B cell (primary cell): ENCODE results near the gene ZNF165. TPM values are rescaled to one million over a fixed set of nuclear protein-coding genes. Genes with fewer than 3 reads are reported as not detected.

Experiments
- ATAC-seq: fragments of 200-7000 bp; cut with Tn5 transposase; one replicate; pipeline ENCODE4 v1.10.0; 2021; ENCODE audit warnings: low read depth, mild to moderate bottlenecking, moderate number of reproducible peaks, moderate library complexity
- CTCF ChIA-PET: fragments of 350-600 bp; sonication (Branson Sonifier 250); formaldehyde crosslinking; loops from one replicate; lab custom pipeline; 2021; ENCODE audit warnings: antibody characterized with exemption, inconsistent platforms; lab: Charles Lee
- POLR2A ChIA-PET: fragments of 350-600 bp; sonication (Branson Sonifier 250); formaldehyde crosslinking; loops from one replicate; lab custom pipeline; 2021; ENCODE audit warnings: antibody characterized with exemption; lab: Charles Lee
- DNase-seq: peaks from one replicate; pipeline ENCODE4 v3.0.0; 2013
- H2AFZ ChIP-seq: 2 replicates; pipeline ENCODE4 v1.6.1; 2012; ENCODE audit warnings: mild to moderate bottlenecking, low read depth, low read length; ENCODE audit not compliant: insufficient read depth, poor library complexity, severe bottlenecking
- H3K27ac ChIP-seq, 2 donors: 1 replicate in 1 of 2; 2 replicates in 1 of 2; pipeline ENCODE4 v1.5.1; 2012 to 2013; ENCODE audit warnings: low read length in 2 of 2, mild to moderate bottlenecking in 2 of 2, moderate library complexity in 1 of 2
- H3K27me3 ChIP-seq, 4 experiments: fragments of 200-600 bp in 1 of 4; sonication (generic) in 1 of 4; replicated peaks in 1 of 4; 1 replicate in 2 of 4; 2 replicates in 2 of 4; pipeline versions ENCODE4 v1.6.1 to v1.7.0; 2013 to 2016; ENCODE audit warnings: low read length in 3 of 4, mild to moderate bottlenecking in 2 of 4, mixed read lengths in 1 of 4, moderate library complexity in 1 of 4; ENCODE audit not compliant: insufficient read depth in 4 of 4, control insufficient read depth in 3 of 4; ENCODE audit errors: control extremely low read depth in 1 of 4
- H3K36me3 ChIP-seq, 2 experiments: replicated peaks in 1 of 2; 1 replicate in 1 of 2; 2 replicates in 1 of 2; pipeline versions ENCODE4 v1.6.1 to v1.7.1; 2013; ENCODE audit warnings: low read length in 1 of 2; ENCODE audit not compliant: insufficient read depth in 2 of 2, control insufficient read depth in 1 of 2; ENCODE audit errors: control extremely low read depth in 1 of 2, extremely low read depth in 1 of 2
- H3K4me1 ChIP-seq, 2 donors: fragments of 200-600 bp in 1 of 2; sonication (generic) in 1 of 2; 1 replicate in 1 of 2; 2 replicates in 1 of 2; pipeline versions ENCODE4 v1.5.1 to v1.6.1; 2013 to 2017; ENCODE audit warnings: low read length in 2 of 2; ENCODE audit not compliant: control insufficient read depth in 2 of 2, insufficient read depth in 2 of 2
- H3K4me2 ChIP-seq: replicated peaks from 2 replicates; pipeline ENCODE3; 2012; ENCODE audit warnings: mild to moderate bottlenecking, low read depth, low read length; ENCODE audit not compliant: poor library complexity, severe bottlenecking
- H3K4me3 ChIP-seq, 5 experiments: fragments of 200-600 bp in 1 of 5; sonication (generic) in 1 of 5; 1 replicate in 3 of 5; 2 replicates in 2 of 5; pipeline versions ENCODE4 v1.5.1 to v1.7.0; 2011 to 2016; ENCODE audit warnings: low read length in 4 of 5, mild to moderate bottlenecking in 4 of 5, low read depth in 2 of 5, control low read depth in 1 of 5, moderate library complexity in 1 of 5; ENCODE audit not compliant: insufficient read depth in 1 of 5; ENCODE audit errors: control extremely low read depth in 1 of 5, extremely low read depth in 1 of 5
- H3K79me2 ChIP-seq: fragments of 200-600 bp; sonication (generic); one replicate; pipeline ENCODE4 v1.6.0; 2016; ENCODE audit warnings: low read length; ENCODE audit not compliant: control insufficient read depth, insufficient read depth
- H3K9ac ChIP-seq: fragments of 200-600 bp; sonication (generic); 2 replicates; pipeline ENCODE4 v1.6.1; 2017; ENCODE audit warnings: mild to moderate bottlenecking, low read length, moderate library complexity
- H3K9me3 ChIP-seq, 3 donors: one replicate each; pipeline versions ENCODE4 v1.6.1 to v1.7.1; 2013; ENCODE audit warnings: low read length in 2 of 3; ENCODE audit not compliant: control insufficient read depth in 2 of 3, insufficient read depth in 1 of 3; ENCODE audit errors: control extremely low read depth in 1 of 3
- H4K20me1 ChIP-seq: 2 replicates; pipeline ENCODE4 v1.6.0; 2012; ENCODE audit warnings: mild to moderate bottlenecking, low read length; ENCODE audit not compliant: insufficient read depth, control insufficient read depth, poor library complexity, severe bottlenecking
- H3K27ac Mint-ChIP-seq: one replicate; pipeline ENCODE4 v1.8.0; 2021; ENCODE audit warnings: mixed read lengths
- H3K27me3 Mint-ChIP-seq: one replicate; pipeline ENCODE4 v1.8.0; 2021; ENCODE audit warnings: mixed read lengths
- H3K4me1 Mint-ChIP-seq: one replicate; pipeline ENCODE4 v1.8.0; 2021; ENCODE audit warnings: mixed read lengths
- H3K4me3 Mint-ChIP-seq: one replicate; pipeline ENCODE4 v1.8.0; 2021; ENCODE audit warnings: mixed read lengths
- H3K9me3 Mint-ChIP-seq: one replicate; pipeline ENCODE4 v1.8.0; 2022; ENCODE audit warnings: mixed read lengths; ENCODE audit not compliant: insufficient read depth
- EZH2 ChIP-seq: IDR thresholded peaks from 2 replicates; pipeline ENCODE4 v1.6.1; 2012; ENCODE audit warnings: borderline replicate concordance, low read depth, mild to moderate bottlenecking, moderate library complexity, low read length; ENCODE audit not compliant: insufficient read depth, poor library complexity, severe bottlenecking
- WGBS: methylation state at CpG from one replicate; pipeline ENCODE4 v1.1.5; 2013; ENCODE audit warnings: missing lambda C conversion rate; ENCODE audit not compliant: insufficient coverage; 5-methylcytosine and 5-hydroxymethylcytosine counted together
- intact Hi-C: fragments of 100-400 bp; cut with micrococcal nuclease; formaldehyde crosslinking; loops from one replicate; pipeline ENCODE4 v1.10.0; 2022
- polyA plus RNA-seq: library from polyadenylated mRNA; depleted of rRNA; stranded (reverse); fragments of >200 nt; gene quantifications from 2 replicates; pipeline ENCODE4 v1.2.3, GENCODE V29; 2012
- total RNA-seq, 2 donors: library from RNA; stranded (reverse); fragments of 120-200 nt in 1 of 2; gene quantifications; 1 replicate in 1 of 2; 2 replicates in 1 of 2; pipeline versions ENCODE4 v1.2.3 to v1.2.4, GENCODE V29; 2013 to 2022
- TF ChIP-seq, protein P1 (sequence below): fragments of 200-600 bp; IDR thresholded peaks from one replicate; pipeline ENCODE4 v1.8.0; 2022; ENCODE audit warnings: antibody characterized with exemption, mild to moderate bottlenecking

The ZNF165 gene
- total and polyA plus RNA-seq, 2 donors (not counting 1 experiment from before 2014, with no cell fraction given): 3.5 to 4.2 TPM

- no peaks in the 10 kb centered on the region for H3K4me1 Mint-ChIP-seq
- no peaks in the 10 kb centered on the region for H4K20me1 ChIP-seq
- intact Hi-C loops: no loop called here
- H3K4me3 ChIP-seq: no peak overlapping the region
- H3K27ac Mint-ChIP-seq: no peak overlapping the region
- H2AFZ ChIP-seq: no peak overlapping the region
- TF ChIP-seq, protein P1, sequence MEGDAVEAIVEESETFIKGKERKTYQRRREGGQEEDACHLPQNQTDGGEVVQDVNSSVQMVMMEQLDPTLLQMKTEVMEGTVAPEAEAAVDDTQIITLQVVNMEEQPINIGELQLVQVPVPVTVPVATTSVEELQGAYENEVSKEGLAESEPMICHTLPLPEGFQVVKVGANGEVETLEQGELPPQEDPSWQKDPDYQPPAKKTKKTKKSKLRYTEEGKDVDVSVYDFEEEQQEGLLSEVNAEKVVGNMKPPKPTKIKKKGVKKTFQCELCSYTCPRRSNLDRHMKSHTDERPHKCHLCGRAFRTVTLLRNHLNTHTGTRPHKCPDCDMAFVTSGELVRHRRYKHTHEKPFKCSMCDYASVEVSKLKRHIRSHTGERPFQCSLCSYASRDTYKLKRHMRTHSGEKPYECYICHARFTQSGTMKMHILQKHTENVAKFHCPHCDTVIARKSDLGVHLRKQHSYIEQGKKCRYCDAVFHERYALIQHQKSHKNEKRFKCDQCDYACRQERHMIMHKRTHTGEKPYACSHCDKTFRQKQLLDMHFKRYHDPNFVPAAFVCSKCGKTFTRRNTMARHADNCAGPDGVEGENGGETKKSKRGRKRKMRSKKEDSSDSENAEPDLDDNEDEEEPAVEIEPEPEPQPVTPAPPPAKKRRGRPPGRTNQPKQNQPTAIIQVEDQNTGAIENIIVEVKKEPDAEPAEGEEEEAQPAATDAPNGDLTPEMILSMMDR: no peak
- TF ChIP-seq EZH2: no peak
- peaks cover 0 to 6% (median 1%) of the 10 kb centered on the region in 4 experiments for H3K27me3 ChIP-seq
- no peaks in the 10 kb centered on the region for H3K9me3 Mint-ChIP-seq
- H3K4me3 Mint-ChIP-seq: no peak overlapping the region
- H3K4me1 ChIP-seq: no peaks in the 10 kb centered on the region
- no peaks in the 10 kb centered on the region for H3K9me3 ChIP-seq
- no peak overlapping the region for H3K4me2 ChIP-seq
- H3K9ac ChIP-seq: no peak overlapping the region
- 20% methylated on average over 2 of the region's 2 CpGs for WGBS
- ATAC-seq (no peak), DNase-seq (no peak)
- no peak overlapping the region for H3K27ac ChIP-seq
- H3K36me3 ChIP-seq: no peaks in the 10 kb centered on the region
- peaks cover 34% of the 10 kb centered on the region for H3K27me3 Mint-ChIP-seq
- ChIA-PET CTCF (no interaction called here), POLR2A (no interaction called here)
- no peaks in the 10 kb centered on the region for H3K79me2 ChIP-seq
Observed at GRCh38 chr6:28060405-28060804, 20.0 kb upstream of the ZNF165 start.

- TF ChIP-seq, protein P1: no peak
- TF ChIP-seq EZH2: no peak
- Mint-ChIP-seq H3K27me3 (peaks cover 48% of the 10 kb centered on the region), H3K4me1 (no peaks in the 10 kb centered on the region), H3K9me3 (no peaks in the 10 kb centered on the region), H3K4me3 (no peak overlapping the region), H3K27ac (no peak overlapping the region)
- Histone ChIP-seq H3K27me3 (peaks cover 0 to 15% (median 9%) of the 10 kb centered on the region in 4 experiments), H2AFZ (no peak overlapping the region), H3K79me2 (no peaks in the 10 kb centered on the region), H4K20me1 (no peaks in the 10 kb centered on the region), H3K9me3 (peaks cover 0 to under 1% (median 0%) of the 10 kb centered on the region in 3 donors), H3K36me3 (no peaks in the 10 kb centered on the region), H3K9ac (no peak overlapping the region), H3K4me2 (no peak overlapping the region), H3K27ac (no peak overlapping the region), H3K4me1 (no peaks in the 10 kb centered on the region), H3K4me3 (no peak overlapping the region)
- intact Hi-C loops: no loop called here
- CTCF ChIA-PET: no interaction called here
- ATAC-seq (no peak), DNase-seq (no peak)
- WGBS: 57% methylated on average over 1 of the region's 3 CpGs
- POLR2A ChIA-PET: interaction anchor here (0.7 kb wide), 1 partner anchor 18 kb away, joined by 4 read pairs; no protein-coding TSS in a partner anchor
Observed at GRCh38 chr6:28064272-28064671, 16.1 kb upstream of the ZNF165 start.
